NCI-H2081 treated with DMSO at 0.1 percent for 48 hours (cell line): ENCODE measurements around the gene MBD4.
"Not testable (repeated sequence)": the region's sequence is repeated elsewhere in the genome, so short reads cannot be mapped to it uniquely, and the experiment has no call there.

Source experiments
- DNase-seq: peaks from one replicate; lab custom pipeline; 2025; lab: John Stamatoyannopoulos, UW

Gene MBD4

GRCh38 chr3:129439817-129440617 is at the start of gene MBD4, which contains the start of gene IFT122:
Gene MBD4, minus strand, starts transcription at chr3:129439948. Its CDS starts 115 bp downstream, at chr3:129439833.
Gene IFT122, plus strand, starts transcription at chr3:129440224. Its CDS starts 107 bp downstream, at chr3:129440331.
- peak; percentile 99 for DNase-seq

- not testable (repeated sequence) for DNase-seq
These were observed 49.5 kb upstream of the MBD4 start for GRCh38 chr3:129489258-129489657.

GRCh38 chr3:129487868-129488335 is 48.2 kb upstream of the MBD4 start:
- not testable (repeated sequence) for DNase-seq

GRCh38 chr3:129487183-129487867 is 47.6 kb upstream of the MBD4 start:
- no peak for DNase-seq

- DNase-seq, result no peak
These were observed 46.9 kb upstream of the MBD4 start for GRCh38 chr3:129486664-129487035.

GRCh38 chr3:129485721-129486663 is 46.2 kb upstream of the MBD4 start:
- DNase-seq, result no peak

- DNase-seq, result not testable (repeated sequence)
These were observed 45.4 kb upstream of the MBD4 start for GRCh38 chr3:129485146-129485545.

GRCh38 chr3:129483870-129484269 is 44.1 kb upstream of the MBD4 start:
- no peak for DNase-seq

- no peak for DNase-seq
These were observed 43.0 kb upstream of the MBD4 start for GRCh38 chr3:129482721-129483120.

GRCh38 chr3:129481766-129482332 is 42.1 kb upstream of the MBD4 start:
- DNase-seq, result no peak

- DNase-seq, result not testable (repeated sequence)
These were observed 41.5 kb upstream of the MBD4 start for GRCh38 chr3:129481225-129481765.

- DNase-seq, result no peak
These were observed 36.8 kb upstream of the MBD4 start for GRCh38 chr3:129476586-129476985.

GRCh38 chr3:129475863-129476262 is 36.1 kb upstream of the MBD4 start:
- no peak for DNase-seq

GRCh38 chr3:129474984-129475804 is 35.4 kb upstream of the MBD4 start:
- DNase-seq, result no peak

- no peak for DNase-seq
These were observed 34.0 kb upstream of the MBD4 start for GRCh38 chr3:129473769-129474152.

GRCh38 chr3:129473067-129473768 is 33.5 kb upstream of the MBD4 start:
- no peak for DNase-seq

- DNase-seq, result no peak
These were observed 31.1 kb upstream of the MBD4 start for GRCh38 chr3:129470861-129471260.

- no peak for DNase-seq
These were observed 29.3 kb upstream of the MBD4 start for GRCh38 chr3:129469026-129469425.

GRCh38 chr3:129467932-129468331 is 28.2 kb upstream of the MBD4 start:
- no peak for DNase-seq

- DNase-seq, result no peak
These were observed 24.0 kb upstream of the MBD4 start for GRCh38 chr3:129463716-129464115.
